CD4-positive, alpha-beta T cell (primary cell): Measurements from ENCODE around the gene MYH10. TPM values are rescaled to one million over a fixed set of nuclear protein-coding genes. Genes with fewer than 3 reads are reported as not detected.

Source experiments
- ATAC-seq: fragments of 200-7000 bp; cut with Tn5 transposase; one replicate; pipeline ENCODE4 v1.10.0; 2022; ENCODE audit warnings: mild to moderate bottlenecking; ENCODE audit not compliant: poor library complexity
- CTCF ChIA-PET: fragments of 350-600 bp; sonication (Branson Sonifier 250); formaldehyde crosslinking; loops from one replicate; lab custom pipeline; 2021; ENCODE audit warnings: antibody characterized with exemption, inconsistent platforms; lab: Charles Lee
- POLR2A ChIA-PET: fragments of 350-600 bp; sonication (Branson Sonifier 250); formaldehyde crosslinking; loops from one replicate; lab custom pipeline; 2021; ENCODE audit warnings: antibody characterized with exemption, inconsistent platforms; lab: Charles Lee
- DNase-seq, 14 experiments: peaks; one replicate each; pipeline ENCODE4 v3.0.0-alpha.2; 2013 to 2020; ENCODE audit warnings: mixed read lengths in 2 of 14
- H3K27ac ChIP-seq, 2 donors: one replicate each; pipeline versions ENCODE4 v1.5.1 to v1.7.0; 2013; ENCODE audit warnings: low read length in 2 of 2, low read depth in 1 of 2, mild to moderate bottlenecking in 1 of 2
- H3K27me3 ChIP-seq, 2 experiments: 1 replicate in 1 of 2; 2 replicates in 1 of 2; pipeline versions ENCODE4 v1.6.1 to v1.7.0; 2013; ENCODE audit warnings: low read length in 2 of 2, control low read depth in 1 of 2, mild to moderate bottlenecking in 1 of 2, moderate library complexity in 1 of 2; ENCODE audit not compliant: insufficient read depth in 2 of 2, control insufficient read depth in 1 of 2
- H3K36me3 ChIP-seq: one replicate; pipeline ENCODE4 v1.6.1; 2013; ENCODE audit warnings: low read length, control low read depth; ENCODE audit not compliant: insufficient read depth
- H3K4me1 ChIP-seq: one replicate; pipeline ENCODE4 v1.6.1; 2013; ENCODE audit warnings: low read length, control low read depth; ENCODE audit not compliant: insufficient read depth
- H3K4me3 ChIP-seq: one replicate; pipeline ENCODE4 v1.5.1; 2013; ENCODE audit warnings: mild to moderate bottlenecking, low read length, moderate library complexity
- H3K9me3 ChIP-seq, 2 experiments: 1 replicate in 1 of 2; 2 replicates in 1 of 2; pipeline versions ENCODE4 v1.6.1 to v1.7.0; 2013; ENCODE audit warnings: low read length in 2 of 2, mild to moderate bottlenecking in 2 of 2, control low read depth in 1 of 2, moderate library complexity in 1 of 2; ENCODE audit not compliant: control insufficient read depth in 1 of 2, insufficient read depth in 1 of 2
- H3K27ac Mint-ChIP-seq: one replicate; pipeline ENCODE4 v1.8.0; 2020; ENCODE audit warnings: mixed read lengths
- H3K27me3 Mint-ChIP-seq: one replicate; pipeline ENCODE4 v1.8.0; 2021; ENCODE audit warnings: mixed read lengths
- H3K36me3 Mint-ChIP-seq: one replicate; pipeline ENCODE4 v1.8.0; 2021; ENCODE audit warnings: low read depth, mixed read lengths
- H3K4me1 Mint-ChIP-seq: one replicate; pipeline ENCODE4 v1.8.0; 2021; ENCODE audit warnings: low read depth, mixed read lengths
- H3K4me3 Mint-ChIP-seq: one replicate; pipeline ENCODE4 v1.8.0; 2020; ENCODE audit warnings: mild to moderate bottlenecking, mixed read lengths
- H3K9me3 Mint-ChIP-seq: one replicate; pipeline ENCODE4 v1.8.0; 2020; ENCODE audit warnings: mixed read lengths
- CTCF ChIP-seq: fragments of 200-600 bp; IDR thresholded peaks from one replicate; pipeline ENCODE4 v1.8.0; 2022; ENCODE audit warnings: antibody characterized with exemption, mild to moderate bottlenecking
- intact Hi-C, 2 experiments: fragments of 100-400 bp; cut with DNase I in 1 of 2; cut with micrococcal nuclease in 1 of 2; formaldehyde crosslinking; loops; one replicate each; pipeline versions ENCODE4 v1.15.1 to v1.9.0; 2023 to 2025; cut with DNase I, micrococcal nuclease
- total RNA-seq, 174 experiments: library from RNA in 2 of 174; stranded (reverse) in 2 of 174; gene quantifications; one replicate each; pipeline ENCODE4 v1.2.3 and lab custom pipeline; 2021 to 2026

The MYH10 gene
- total RNA-seq, 2 experiments from 2014 or later: 1.5 to 1.9 TPM

- H3K4me1 Mint-ChIP-seq: no peaks in the 10 kb centered on the region
- POLR2A ChIA-PET: no interaction called here
- ATAC-seq: no peak
- H3K9me3 Mint-ChIP-seq: peaks cover 1% of the 10 kb centered on the region
- Histone ChIP-seq H3K36me3 (no peaks in the 10 kb centered on the region), H3K4me3 (no peak overlapping the region), H3K27me3 (no peaks in the 10 kb centered on the region), H3K27ac (no peak overlapping the region), H3K4me1 (no peaks in the 10 kb centered on the region), H3K9me3 (peaks cover 0 to 27% of the 10 kb centered on the region in 2 experiments)
- H3K27ac Mint-ChIP-seq: no peak overlapping the region
- no peak for TF ChIP-seq CTCF
- peaks cover 50% of the 10 kb centered on the region for H3K36me3 Mint-ChIP-seq
- intact Hi-C loops: no loop called here
- CTCF ChIA-PET: no interaction called here
- no peaks in the 10 kb centered on the region for H3K27me3 Mint-ChIP-seq
- no peak for DNase-seq
- no peak overlapping the region for H3K4me3 Mint-ChIP-seq
Measured at GRCh38 chr17:8489841-8490240, 140.7 kb downstream of the MYH10 start.

GRCh38 chr17:8488901-8489300 lies 141.6 kb downstream of the MYH10 start:
- Histone ChIP-seq H3K4me1 (no peaks in the 10 kb centered on the region), H3K36me3 (no peaks in the 10 kb centered on the region), H3K4me3 (no peak overlapping the region), H3K27me3 (no peaks in the 10 kb centered on the region), H3K27ac (no peak overlapping the region), H3K9me3 (peaks cover 4 to 31% of the 10 kb centered on the region in 2 experiments)
- no peak for TF ChIP-seq CTCF
- H3K4me3 Mint-ChIP-seq: peak overlapping the region; percentile 30
- H3K36me3 Mint-ChIP-seq: peaks cover 54% of the 10 kb centered on the region
- ChIA-PET POLR2A (no interaction called here), CTCF (no interaction called here)
- H3K4me1 Mint-ChIP-seq: no peaks in the 10 kb centered on the region
- H3K9me3 Mint-ChIP-seq: peaks cover 6% of the 10 kb centered on the region
- DNase-seq (no peak), ATAC-seq (peak; percentile 12)
- no peaks in the 10 kb centered on the region for H3K27me3 Mint-ChIP-seq
- H3K27ac Mint-ChIP-seq: peak overlapping the region; percentile 56
- intact Hi-C loops: no loop called here

GRCh38 chr17:8488491-8488890 lies 142.0 kb downstream of the MYH10 start:
- ChIA-PET CTCF (no interaction called here), POLR2A (no interaction called here)
- Mint-ChIP-seq H3K27ac (peak overlapping the region; percentile 56), H3K4me1 (no peaks in the 10 kb centered on the region), H3K4me3 (no peak overlapping the region), H3K9me3 (peaks cover 6% of the 10 kb centered on the region), H3K36me3 (peaks cover 57% of the 10 kb centered on the region), H3K27me3 (no peaks in the 10 kb centered on the region)
- intact Hi-C loops: no loop called here
- H3K4me3 ChIP-seq: no peak overlapping the region
- no peak for TF ChIP-seq CTCF
- H3K4me1 ChIP-seq: no peaks in the 10 kb centered on the region
- no peaks in the 10 kb centered on the region for H3K36me3 ChIP-seq
- ATAC-seq: no peak
- H3K27ac ChIP-seq: no peak overlapping the region
- H3K27me3 ChIP-seq: no peaks in the 10 kb centered on the region
- no peak for DNase-seq
- H3K9me3 ChIP-seq: peaks cover 7 to 31% of the 10 kb centered on the region in 2 experiments
